NCI-H82 treated with DMSO at 0.1 percent for 48 hours (cell line): ENCODE measurements around the gene SIK2.
A peak's percentile ranks its signal among the peaks of the same experiment; 100 is the strongest.

Source experiments
- DNase-seq: peaks from one replicate; lab custom pipeline; 2025; ENCODE audit not compliant: unreplicated experiment; lab: John Stamatoyannopoulos, UW

SIK2 gene

DNA sequence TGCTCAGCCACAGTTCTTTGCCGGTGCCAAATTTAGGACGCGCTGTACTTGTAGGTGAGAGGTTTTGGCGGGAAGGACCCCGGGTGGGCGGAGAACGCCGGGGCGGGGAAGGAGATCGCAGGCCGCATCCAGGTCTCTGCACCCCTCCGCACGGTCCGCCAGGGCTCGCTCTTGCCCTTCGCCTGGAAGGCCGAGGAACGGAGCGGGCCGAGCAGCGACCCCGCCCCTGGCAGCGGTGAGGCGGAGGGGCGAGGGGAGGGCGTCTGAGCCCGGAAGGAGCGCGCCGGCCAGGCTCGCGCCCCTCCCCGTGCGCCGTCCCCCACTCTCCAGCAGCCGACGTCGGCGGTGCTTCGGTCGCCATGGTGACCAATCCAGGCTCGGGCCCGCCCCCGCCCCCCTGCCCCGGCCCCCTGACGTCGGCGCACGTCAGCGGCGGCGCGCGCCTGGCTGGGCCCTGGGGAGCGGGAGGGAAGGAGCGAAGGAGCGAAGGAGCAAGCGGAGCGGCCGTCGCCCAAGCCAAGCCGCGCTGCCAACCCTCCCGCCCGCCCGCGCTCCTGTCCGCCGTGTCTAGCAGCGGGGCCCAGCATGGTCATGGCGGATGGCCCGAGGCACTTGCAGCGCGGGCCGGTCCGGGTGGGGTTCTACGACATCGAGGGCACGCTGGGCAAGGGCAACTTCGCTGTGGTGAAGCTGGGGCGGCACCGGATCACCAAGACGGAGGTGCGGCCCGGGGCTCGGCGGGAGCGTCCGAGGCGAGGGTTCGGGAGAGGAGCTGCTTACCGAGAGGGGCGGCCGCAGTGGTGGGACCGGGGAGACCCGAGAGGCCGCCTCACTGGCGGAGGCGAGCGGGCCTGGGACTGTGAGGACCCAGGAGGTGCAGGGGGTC is at the start of gene SIK2:
TSS of gene SIK2 (plus strand) at position 471 of the 886 bp plus-strand sequence. CDS start at position 586, 115 bp downstream.
- peak; percentile 85 for DNase-seq

DNA sequence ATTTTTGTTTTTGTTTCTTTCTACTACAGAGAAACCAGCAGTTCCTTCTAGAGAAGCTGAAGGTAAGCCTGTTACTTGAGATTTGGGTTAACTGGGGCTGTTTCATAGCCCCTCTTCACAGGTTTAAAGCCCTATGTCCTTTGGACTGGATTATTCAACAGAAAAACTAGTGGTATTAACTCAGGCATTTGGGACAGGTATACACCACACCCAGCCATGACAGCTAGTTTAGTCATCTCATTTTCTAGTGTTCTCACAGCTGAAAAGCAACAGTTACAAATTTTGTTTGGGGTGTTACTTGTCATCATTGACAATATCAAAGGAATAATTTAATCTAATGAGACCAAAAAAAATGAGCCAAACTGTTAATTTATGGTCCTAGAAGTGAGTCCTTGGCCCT is 47.7 kb upstream of the SIK2 start:
- no peak for DNase-seq

GRCh38 chr11:111555255-111555654 is 47.0 kb upstream of the SIK2 start:
- DNase-seq: no peak

- no peak for DNase-seq
These were observed 44.7 kb upstream of the SIK2 start for GRCh38 chr11:111557425-111558111.

DNA sequence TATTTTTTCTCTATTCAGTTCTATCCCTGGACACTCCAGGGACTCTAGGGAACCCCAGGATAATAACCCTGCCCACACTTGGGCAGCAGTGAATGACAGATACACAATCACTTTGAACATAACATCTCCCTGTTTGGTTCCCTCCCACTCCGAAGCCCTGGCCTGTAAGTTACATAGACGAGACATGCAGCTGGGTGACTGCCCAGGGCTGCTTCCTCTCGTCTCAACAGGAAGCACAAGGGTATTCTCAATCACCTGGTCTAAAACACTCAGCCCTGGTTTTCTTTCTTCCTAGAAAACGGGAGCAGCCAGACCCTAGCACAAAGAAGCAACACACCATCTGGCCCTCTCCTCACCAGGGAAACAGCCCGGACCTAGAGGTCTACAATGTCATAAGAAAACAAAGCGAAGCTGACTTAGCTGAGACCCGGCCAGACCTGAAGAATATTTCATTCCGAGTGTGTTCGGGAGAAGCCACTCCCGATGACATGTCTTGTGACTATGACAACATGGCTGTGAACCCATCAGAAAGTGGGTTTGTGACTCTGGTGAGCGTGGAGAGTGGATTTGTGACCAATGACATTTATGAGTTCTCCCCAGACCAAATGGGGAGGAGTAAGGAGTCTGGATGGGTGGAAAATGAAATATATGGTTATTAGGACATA is 42.3 kb upstream of the SIK2 start:
- DNase-seq: no peak

DNA sequence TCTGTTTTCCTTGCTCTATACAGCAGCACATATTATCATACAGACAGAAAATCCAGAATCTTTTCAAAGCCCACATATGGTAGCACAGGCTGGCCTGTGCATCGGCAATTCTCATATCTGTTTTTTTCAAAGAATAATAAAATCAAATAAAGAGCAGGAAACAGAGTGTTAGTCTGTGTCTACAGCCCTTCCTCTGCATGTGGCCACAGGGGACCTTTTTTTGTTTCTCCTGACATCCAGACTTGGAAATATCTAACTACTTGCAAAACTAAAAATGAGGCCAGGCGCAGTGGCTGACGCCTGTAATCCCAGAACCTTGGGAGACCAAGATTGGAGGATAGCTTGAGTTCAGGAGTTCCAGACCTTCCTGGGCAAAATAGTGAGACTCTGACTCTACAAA is 41.4 kb upstream of the SIK2 start:
- DNase-seq: no peak

GRCh38 chr11:111561306-111561705 is 40.9 kb upstream of the SIK2 start:
- DNase-seq: no peak

DNA sequence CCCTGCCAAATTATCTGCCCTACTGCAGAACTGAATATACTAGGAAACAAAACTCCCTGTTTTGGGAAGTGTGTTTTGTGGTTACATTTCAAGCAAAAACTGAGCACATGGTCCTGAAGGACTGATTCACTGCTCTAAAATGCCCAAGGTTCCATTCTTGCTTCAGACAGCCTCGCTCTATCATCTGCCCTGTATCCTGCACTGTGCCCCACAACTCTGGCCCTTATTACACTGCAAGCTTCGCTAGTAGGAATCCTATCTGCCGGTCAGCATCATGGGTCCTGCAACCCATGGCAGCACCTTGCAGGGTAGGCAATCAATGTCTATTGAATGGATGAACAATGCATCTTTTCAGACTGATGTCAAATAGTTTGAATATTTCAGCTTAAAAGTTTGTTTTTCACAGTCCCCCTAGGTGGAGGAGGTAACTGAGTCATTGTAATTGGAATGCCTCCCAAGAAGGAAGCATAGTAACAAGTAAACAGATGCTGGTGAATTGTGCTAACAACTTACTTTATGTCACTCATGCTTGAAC is 40.4 kb upstream of the SIK2 start:
- no peak for DNase-seq

DNA sequence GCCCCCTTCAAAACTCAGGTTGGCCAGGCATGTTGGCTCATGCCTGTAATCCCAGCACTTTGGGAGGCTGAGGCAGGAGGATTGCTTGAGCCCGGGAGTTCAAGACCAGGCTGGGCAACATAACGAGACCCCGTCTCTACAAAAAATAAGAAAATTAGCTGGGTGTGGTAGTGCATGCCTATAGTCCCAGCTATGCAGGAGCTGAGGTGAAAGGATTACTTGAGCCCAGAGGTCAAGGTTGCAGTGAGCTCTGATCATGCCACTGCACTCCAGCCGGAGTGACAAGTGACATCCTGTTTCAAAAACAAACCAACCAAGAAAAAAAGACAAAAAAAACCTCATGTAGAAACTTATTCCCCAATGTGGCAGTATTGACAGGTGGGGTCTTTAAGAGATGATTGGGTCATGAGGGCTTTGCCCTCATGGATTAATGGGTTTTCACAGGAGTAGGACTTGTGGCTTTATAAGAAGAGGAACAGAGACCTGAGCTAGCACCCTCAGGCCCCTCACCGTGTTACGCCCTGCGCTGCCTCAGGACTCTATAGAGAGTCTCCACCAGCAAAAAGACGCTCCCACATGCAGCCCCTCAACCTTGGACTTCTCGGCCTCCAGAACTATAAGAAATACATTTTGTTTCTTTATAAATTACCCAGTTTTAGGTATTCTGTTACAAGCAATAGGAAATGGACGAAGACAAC is 39.4 kb upstream of the SIK2 start:
- no peak for DNase-seq

- peak; percentile 14 for DNase-seq
These were observed 37.0 kb upstream of the SIK2 start for GRCh38 chr11:111565114-111565720.

GRCh38 chr11:111566324-111566723 is 35.9 kb upstream of the SIK2 start:
- no peak for DNase-seq

DNA sequence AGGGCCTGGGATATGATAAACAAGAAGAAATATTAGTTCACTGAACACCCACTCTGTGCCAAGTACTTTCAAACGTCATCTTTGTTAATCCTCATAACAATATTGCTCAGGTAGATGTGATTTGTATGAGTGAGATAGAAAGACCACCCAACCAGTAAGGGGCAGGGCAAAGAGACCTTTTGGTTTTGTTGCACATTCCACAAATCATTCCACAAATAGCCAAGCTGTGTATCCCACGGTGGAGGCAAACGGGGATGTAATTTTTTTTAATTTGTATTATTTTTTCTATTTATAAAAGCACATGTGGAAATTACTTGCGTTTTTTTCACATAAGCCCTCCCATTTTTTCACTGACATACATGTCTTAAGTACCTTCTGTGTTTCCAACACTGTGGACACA is 32.8 kb upstream of the SIK2 start:
- DNase-seq: no peak

- no peak for DNase-seq
These were observed 31.5 kb upstream of the SIK2 start for GRCh38 chr11:111570796-111571195.

DNA sequence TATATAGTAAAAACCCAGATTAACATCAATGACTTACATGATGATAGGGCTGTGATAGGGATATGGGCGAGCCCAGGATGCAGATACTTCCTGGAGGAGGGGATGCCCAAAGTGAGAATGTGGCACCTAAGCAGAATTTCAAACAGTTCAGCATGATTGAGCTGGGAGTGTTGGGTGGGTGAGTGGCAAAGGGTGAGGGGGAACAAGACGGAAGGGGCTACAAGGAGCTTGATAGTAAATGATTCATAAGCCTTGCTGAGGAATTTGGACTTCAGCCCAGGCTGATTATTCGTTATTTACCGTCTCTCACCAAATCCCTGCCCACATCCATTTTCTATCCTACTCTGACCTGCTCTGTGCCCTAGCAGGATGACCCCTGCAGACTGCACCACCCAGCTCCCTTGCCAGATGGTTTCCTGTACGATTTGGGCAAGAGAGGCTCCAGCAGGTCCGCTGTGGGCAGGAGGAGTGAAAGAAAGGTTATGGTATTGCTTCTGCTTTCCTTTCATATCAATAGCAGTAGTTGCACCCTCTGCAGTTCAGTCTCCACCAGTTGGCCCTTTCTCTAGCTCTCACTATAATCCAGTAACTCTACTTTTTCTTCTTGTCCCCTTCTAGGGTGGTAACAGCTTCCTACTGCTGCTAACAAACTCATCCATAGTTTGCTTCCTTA is 30.3 kb upstream of the SIK2 start:
- no peak for DNase-seq

DNA sequence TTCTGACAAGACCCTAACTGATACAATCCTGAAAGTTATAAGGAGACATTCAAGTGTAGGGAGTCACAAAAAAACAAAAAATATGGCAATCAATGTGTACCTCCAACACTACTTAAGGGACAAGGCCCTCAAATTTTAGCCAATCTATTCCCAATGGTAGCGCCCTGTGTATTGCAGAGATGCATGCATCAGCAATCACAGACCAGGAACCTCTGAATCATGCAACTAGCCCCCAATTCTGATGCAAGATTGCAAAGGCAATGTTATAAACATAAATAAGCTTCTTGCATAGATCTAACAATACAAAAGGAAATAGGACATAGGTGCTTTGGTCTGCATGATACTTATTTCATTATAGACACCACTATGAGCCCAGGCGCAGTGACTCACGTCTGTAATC is 29.7 kb upstream of the SIK2 start:
- no peak for DNase-seq

DNA sequence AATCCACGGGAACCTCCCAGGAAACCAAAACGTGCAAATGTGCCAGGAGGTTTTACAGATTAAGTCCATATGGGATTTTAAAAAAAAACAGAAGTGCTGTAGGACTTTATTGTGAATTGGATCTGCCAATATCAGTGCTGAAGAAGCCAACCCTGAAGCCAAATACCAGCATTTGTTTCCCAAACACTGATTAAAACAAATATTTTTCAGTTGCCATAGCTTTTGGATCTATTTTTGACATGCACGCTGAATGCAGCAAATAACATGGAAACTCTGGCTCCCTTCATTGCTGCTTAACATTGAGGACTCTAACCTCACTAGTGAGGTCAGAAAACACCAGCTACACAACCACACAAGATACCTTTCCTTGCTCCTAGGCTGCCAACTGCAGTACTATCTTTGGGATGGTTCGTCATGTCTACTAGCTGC is 28.4 kb upstream of the SIK2 start:
- no peak for DNase-seq

DNA sequence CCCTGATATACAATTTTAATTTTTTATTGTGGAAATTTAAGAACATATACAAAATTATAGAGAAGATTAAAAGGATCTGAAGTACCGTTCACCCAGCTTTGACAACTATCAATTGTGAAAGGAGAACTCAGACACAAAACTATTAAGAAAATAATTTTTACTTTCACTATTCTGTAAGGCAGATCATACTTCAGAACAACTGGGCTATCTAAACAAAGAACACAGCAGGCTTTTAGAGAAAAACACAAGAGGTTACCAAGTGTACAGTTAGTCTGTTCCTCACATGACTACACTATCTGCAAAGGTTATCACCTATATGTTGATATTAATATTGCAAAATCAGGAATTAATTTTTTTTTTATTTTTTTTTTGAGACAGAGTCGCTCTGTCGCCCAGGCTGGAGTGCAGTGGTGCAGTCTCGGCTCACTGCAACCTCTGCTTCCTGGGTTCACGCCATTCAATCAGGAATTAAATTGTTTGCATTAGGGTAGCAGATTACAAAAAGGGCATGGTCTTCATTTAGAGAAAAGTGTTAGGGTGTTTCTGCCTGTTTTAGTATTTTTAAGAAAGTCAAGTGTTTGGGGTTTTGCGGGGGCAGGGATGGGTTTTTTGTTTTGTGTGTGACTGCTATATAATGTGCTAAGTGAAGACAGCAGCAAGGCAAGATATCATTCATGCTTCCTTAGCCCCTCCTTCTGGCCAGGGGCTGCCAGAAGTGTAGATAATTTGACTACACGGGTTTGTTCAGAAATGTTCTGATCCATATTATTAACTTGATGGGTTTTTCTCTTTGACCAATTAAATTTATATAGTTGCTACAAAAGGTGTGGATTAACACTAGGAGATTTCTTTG is 27.6 kb upstream of the SIK2 start:
- DNase-seq: no peak

DNA sequence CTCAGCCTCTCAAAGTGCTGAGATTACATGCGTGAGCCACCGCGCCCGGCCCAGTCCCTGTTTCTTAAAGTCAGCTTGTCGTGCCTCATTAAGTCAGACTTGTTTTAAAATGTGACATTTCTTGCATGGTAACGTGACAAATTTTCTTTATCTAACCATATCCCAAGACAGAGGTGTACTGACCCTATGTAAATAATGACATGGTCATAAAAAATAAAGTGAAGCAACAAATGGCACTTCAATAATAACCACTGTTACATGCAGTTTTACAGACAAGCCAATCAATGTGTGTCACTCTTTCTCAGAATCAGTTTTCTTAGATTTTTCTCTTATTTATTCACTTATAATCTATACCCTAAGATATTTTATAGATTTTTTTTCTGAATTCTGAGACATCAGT is 26.5 kb upstream of the SIK2 start:
- DNase-seq: no peak

DNA sequence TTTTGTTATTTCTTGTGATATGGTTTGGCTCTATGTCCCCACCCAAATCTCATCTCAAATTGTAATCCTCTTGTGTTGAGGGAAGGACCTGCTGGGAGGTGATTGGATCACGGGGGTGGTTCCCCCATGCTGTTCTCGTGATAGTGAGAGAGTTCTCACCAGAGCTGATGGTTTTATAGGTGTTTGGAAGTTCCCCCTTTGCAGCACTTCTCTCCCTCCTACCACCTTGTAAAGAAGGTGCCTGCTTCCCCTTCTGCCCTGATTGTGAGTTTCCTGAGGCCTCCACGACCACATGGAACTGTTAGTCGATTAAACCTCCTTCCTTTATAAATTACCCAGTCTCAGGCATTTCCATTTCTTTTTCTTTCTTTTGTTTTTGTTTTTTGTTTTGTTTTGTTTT is 24.4 kb upstream of the SIK2 start:
- no peak for DNase-seq
